ENCODE measurements around the gene FCGBP. TPM values are rescaled to one million over a fixed set of nuclear protein-coding genes. Genes with fewer than 3 reads are reported as not detected.
"Not testable (repeated sequence)": the region's sequence is repeated elsewhere in the genome, so short reads cannot be mapped to it uniquely, and the experiment has no call there.

FCGBP gene
- total RNA-seq, 1 donor from 2014 or later, result 0.53 TPM

DNA sequence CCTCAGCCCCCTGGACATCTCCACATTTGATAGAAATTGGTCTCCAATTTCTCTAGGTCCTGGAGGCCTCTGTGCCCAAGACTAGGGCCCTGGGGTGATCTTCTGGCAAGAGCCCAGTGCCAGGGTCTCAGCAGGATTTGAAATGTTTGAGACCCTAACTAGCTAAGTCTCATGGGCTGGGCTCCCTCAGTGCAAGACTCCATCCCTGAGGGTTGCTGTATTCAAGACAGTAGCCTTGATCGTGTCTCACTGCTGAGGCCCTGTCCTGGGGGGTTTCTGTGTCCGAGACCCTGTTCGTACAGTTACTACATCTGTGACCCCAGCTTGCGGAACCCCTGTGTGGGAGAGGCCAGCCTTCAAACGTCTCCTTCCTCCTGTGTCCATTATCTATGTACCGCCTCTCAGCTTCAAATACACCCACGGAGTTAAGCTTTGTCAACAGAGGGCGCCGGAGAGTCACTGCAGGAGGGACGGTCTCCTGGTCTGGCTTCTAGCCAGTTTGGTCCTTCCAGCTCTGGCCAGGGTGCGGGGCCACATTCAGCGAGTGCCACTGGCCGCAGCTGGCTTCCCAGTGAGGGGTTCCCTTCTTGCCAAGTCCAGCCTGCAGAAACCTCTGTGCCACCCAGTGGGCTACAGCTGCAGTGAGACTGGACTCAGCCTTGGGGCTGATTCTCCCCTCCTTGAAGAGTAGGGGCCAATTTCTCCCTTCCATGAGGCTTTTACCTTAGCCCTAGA lies 36.8 kb downstream of the FCGBP start:
- not testable (repeated sequence) for H3K27me3 ChIP-seq (ENCODE audit: control insufficient read depth, insufficient read depth, low read length); DNase-seq (ENCODE audit: low read depth); FAIRE-seq; H3K36me3 ChIP-seq (ENCODE audit: control insufficient read depth, insufficient read depth, low read length); H3K4me3 ChIP-seq (ENCODE audit: low read depth, low read length)
- TF ChIP-seq, protein P1, sequence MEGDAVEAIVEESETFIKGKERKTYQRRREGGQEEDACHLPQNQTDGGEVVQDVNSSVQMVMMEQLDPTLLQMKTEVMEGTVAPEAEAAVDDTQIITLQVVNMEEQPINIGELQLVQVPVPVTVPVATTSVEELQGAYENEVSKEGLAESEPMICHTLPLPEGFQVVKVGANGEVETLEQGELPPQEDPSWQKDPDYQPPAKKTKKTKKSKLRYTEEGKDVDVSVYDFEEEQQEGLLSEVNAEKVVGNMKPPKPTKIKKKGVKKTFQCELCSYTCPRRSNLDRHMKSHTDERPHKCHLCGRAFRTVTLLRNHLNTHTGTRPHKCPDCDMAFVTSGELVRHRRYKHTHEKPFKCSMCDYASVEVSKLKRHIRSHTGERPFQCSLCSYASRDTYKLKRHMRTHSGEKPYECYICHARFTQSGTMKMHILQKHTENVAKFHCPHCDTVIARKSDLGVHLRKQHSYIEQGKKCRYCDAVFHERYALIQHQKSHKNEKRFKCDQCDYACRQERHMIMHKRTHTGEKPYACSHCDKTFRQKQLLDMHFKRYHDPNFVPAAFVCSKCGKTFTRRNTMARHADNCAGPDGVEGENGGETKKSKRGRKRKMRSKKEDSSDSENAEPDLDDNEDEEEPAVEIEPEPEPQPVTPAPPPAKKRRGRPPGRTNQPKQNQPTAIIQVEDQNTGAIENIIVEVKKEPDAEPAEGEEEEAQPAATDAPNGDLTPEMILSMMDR (IDR thresholded peaks at IDR 0.05; ENCODE audit: insufficient read depth, low read length, severe bottlenecking), result peak; percentile 2

DNA sequence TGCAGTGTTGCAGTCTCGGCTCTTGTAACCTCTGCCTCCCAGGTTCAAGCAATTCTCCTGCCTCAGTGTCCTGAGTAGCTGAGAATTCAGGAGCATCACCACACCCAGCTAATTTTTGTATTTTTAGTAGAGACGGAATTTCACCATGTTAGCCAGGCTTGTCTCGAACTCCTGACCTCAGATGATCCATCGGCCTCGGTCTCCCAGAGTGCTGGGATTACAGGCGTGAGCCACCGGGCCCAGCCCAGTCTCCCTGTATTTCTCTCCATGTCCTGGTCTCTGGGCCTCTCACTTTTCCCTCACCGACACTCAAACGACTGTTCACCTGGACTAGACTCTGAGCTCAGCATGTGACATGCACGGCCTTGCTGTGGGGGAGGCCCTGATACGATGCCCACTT lies 39.3 kb downstream of the FCGBP start:
- H3K36me3 ChIP-seq (ENCODE audit: control insufficient read depth, insufficient read depth, low read length); H3K27me3 ChIP-seq (ENCODE audit: control insufficient read depth, insufficient read depth, low read length); H3K4me3 ChIP-seq (ENCODE audit: low read depth, low read length); FAIRE-seq; DNase-seq (ENCODE audit: low read depth): not testable (repeated sequence)

DNA sequence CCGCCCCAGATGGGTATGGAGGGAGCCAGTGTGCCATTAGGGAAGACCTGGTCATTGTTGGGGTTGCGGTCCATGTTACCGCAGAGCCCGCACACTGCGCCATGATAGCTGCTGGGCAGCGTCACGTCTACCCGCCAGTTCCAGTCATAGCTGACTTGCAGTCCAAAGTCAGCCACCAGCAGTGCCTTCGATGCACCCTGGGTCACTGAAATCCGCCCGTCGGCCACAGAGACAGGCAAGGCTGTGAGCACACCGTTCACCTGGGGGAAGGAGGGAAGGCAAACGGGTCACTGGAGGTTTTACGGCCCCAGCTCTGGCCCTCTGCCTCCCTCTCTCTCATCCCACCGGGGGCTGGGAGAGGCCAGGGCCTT lies 40.2 kb downstream of the FCGBP start:
- not testable (repeated sequence) for FAIRE-seq; H3K36me3 ChIP-seq (ENCODE audit: control insufficient read depth, insufficient read depth, low read length); H3K4me3 ChIP-seq (ENCODE audit: low read depth, low read length); H3K27me3 ChIP-seq (ENCODE audit: control insufficient read depth, insufficient read depth, low read length); DNase-seq (ENCODE audit: low read depth)

DNA sequence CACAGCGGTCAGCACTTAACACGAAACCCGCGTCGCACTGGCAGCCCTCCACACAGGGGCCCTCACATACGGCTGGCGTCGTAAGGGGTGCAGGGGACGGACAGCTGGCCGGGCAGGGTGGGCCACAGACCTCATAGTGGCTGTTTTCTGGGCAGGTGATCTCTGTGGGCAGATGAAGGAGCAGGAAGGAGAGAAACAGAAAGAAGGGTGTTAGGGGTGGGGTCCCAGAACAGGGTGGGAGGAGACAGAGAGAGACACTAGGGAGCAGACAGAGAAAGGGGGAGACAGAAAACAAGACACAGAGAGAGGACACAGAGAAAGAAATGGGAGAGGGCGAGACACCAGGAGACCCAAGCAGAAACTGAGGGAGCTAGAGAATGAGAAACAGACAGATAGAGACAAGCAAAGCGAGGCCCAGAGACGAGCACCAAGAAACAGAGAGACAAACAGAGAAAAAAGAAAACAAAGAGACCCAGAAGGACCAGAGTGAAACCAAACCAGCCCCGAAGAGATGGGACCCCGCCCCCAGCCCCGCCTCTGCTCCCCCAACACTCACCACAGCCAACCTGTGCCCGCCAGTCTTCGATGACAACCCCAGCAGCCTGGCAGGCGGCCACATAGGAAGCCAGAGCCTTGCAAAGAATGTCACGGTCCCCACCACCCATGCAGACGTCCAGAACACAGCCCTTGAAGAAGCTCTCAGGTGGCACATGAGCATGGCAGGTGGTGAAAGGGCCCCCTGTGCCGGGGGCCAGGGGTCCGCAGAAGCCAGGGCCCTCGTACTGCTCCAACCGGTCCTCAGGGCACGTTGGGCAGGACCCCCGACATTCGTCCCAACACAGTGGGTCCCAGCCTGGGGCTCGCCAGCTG lies 40.8 kb downstream of the FCGBP start:
- FAIRE-seq; H3K36me3 ChIP-seq (ENCODE audit: control insufficient read depth, insufficient read depth, low read length); H3K27me3 ChIP-seq (ENCODE audit: control insufficient read depth, insufficient read depth, low read length); DNase-seq (ENCODE audit: low read depth); H3K4me3 ChIP-seq (ENCODE audit: low read depth, low read length): not testable (repeated sequence)

DNA sequence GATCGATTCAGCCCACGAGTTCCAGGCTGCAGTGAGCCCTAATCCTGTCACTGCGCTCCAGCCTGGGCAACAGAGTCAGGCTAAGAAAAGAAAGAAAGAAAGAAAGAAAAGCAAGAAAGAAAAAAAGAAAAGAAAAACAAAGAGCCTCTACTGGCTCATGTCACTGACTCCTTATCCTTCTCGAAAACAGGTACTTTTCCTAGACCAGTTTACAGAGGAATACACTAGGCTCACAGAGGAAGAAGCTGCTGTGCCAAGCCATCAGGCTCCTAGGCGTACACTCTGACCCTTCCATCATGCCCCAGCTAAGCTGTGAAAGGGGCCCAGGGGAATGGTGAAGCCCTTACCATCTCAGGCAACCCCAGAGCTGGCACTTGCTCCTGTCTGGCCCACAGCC lies 41.9 kb downstream of the FCGBP start:
- DNase-seq (ENCODE audit: low read depth); FAIRE-seq; H3K36me3 ChIP-seq (ENCODE audit: control insufficient read depth, insufficient read depth, low read length); H3K4me3 ChIP-seq (ENCODE audit: low read depth, low read length); H3K27me3 ChIP-seq (ENCODE audit: control insufficient read depth, insufficient read depth, low read length): not testable (repeated sequence)

DNA sequence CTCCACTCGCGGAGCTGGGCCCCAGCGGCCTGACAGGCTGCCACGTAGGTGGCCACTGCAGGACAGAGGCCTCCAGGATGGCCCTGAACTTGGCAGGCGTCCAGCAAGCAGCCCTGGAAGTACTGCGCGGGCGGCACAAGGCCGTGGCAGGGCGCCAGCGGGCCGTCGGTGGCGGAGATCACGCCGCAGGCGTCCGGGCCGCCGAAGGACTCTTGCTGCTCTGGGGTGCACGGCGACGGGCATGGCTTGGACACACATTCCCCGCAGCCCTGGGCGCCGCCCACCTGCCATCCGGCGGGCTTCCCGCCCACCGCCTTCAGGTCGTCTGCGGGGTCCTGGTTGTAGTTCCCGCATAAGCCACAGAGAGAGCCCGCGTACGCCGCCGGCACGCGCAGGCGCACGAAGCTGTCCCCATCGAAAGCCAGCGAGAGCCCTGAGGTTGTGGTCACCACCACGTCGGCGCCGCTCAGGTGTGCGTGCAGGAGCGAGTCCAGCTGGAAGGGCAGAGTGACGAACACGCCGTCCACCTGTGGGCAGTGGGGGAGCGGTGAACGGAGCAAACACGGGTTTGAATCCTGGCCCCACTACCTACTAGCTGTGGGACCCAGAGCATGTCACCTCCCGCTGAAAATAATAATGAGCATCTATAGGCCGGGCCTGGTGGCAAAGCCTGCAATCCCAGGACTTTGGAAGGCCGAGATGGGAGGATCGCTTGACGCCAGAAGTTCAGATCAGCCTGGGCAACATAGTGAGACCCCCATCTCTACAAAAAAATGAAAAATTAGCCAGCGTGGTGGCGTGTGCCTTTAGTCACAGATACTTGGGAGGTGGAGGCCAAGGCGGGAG lies 42.6 kb downstream of the FCGBP start:
- not testable (repeated sequence) for H3K4me3 ChIP-seq (ENCODE audit: low read depth, low read length); DNase-seq (ENCODE audit: low read depth); H3K27me3 ChIP-seq (ENCODE audit: control insufficient read depth, insufficient read depth, low read length); FAIRE-seq; H3K36me3 ChIP-seq (ENCODE audit: control insufficient read depth, insufficient read depth, low read length)

DNA sequence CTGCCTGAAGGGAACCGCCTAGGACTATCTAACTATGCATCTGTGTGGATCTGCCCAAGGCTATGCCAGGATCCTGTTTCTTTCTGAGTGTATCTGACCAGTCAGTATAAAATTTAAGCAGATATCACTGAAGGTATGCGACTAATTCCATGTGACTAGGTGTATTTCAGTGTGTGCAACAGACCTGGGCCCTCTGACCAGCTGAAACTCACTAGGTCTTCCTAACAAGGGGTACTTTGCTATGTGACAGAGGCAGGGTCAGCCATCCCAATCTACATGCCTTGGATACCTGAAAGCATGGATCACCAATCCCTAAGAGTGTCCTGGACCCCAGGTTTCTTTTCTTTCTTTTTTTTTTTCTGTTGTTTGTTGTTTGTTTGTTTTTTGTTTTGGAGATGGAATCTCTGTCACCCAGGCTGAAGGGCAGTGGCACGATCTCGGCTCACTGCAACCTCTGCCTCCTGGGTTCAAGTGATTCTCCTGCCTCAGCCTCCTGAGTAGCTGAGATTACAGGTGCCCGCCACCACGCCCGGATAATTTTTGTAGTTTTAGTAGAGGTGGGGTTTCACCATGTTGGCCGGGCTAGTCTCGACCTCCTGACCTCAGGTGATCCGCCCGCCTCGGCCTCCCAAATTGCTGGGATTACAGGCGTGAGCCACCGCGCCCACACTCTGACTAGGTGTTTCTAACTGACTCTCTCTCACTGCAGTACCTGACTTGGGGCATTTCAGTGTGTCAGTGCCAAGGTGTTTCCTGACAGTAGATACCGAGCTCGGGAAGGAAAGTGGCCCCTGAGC lies 43.5 kb downstream of the FCGBP start:
- TF ChIP-seq, protein P1 (IDR thresholded peaks at IDR 0.05; ENCODE audit: insufficient read depth, low read length, severe bottlenecking), result no peak
- no peaks in the 10 kb centered on the region for H3K36me3 ChIP-seq (ENCODE audit: control insufficient read depth, insufficient read depth, low read length)
- FAIRE-seq (no peak), DNase-seq (ENCODE audit: low read depth) (no peak)
- H3K4me3 ChIP-seq (ENCODE audit: low read depth, low read length), result no peak overlapping the region
- no peaks in the 10 kb centered on the region for H3K27me3 ChIP-seq (ENCODE audit: control insufficient read depth, insufficient read depth, low read length)

DNA sequence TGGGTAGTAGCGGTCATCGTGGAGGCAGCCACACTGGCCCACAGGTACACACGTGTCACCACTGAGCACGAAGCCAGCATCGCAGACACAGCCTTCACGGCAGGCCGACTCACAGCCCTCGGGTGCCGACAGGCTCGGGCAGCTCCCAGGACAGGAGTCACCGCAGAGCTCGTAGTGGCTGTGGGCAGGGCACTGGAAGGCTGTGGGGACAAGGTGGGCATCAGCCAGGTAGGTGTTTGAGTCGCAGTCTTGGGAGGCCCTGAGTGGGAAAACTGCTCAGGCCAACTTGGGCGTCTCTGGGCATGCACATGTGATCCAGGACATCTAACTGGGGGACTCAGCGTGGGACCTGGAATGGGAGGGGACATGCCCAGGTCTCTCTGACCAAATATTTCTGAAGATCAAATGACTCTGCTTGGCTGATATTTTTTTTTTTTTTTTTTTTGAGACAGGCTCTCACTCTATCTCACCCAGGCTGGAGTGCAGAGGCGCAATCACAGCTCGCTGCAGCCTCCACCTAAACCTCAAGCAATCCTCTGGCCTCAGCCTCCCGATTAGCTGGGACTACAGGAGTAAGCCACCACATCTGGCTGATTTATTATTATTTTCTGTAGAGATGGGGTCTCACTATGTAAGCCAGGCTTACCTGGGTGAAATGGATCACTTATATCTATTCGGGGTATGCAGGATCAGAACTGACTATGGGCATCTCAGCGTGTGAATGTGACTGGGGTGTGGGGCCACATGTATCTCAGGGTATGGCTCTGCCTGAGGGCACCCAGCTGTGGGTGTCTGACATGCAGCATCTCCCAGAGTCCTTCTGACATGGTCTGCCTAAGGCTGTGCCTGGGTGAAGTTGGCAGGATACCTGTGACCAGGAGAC lies 44.3 kb downstream of the FCGBP start:
- not testable (repeated sequence) for H3K27me3 ChIP-seq (ENCODE audit: control insufficient read depth, insufficient read depth, low read length); H3K36me3 ChIP-seq (ENCODE audit: control insufficient read depth, insufficient read depth, low read length); FAIRE-seq; DNase-seq (ENCODE audit: low read depth); H3K4me3 ChIP-seq (ENCODE audit: low read depth, low read length)

DNA sequence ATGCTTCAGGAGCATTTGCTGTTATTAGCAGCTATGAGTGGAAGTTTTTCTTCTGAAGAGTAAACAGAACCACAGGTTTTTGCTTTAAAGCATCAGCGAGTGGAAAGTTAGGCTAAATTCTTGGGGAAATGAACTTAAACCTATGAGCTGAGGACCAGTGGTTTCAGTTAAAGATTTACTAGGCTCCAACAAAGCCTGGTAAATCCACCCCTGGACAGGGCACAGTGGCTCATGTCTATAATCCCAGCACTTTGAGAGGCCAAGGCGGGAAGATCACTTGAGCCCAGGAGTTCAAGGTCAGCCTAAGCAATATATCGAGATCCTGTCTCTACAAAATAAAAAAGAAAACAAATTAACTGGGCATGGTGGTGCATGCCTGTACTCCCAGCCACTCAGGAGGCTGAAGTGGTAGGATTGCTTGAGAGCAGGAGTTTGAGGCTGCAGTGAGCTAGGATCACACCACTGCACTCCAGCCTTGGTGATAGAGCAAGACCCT lies 46.9 kb downstream of the FCGBP start:
- not testable (repeated sequence) for DNase-seq (ENCODE audit: low read depth); FAIRE-seq; H3K36me3 ChIP-seq (ENCODE audit: control insufficient read depth, insufficient read depth, low read length); H3K27me3 ChIP-seq (ENCODE audit: control insufficient read depth, insufficient read depth, low read length); H3K4me3 ChIP-seq (ENCODE audit: low read depth, low read length)

DNA sequence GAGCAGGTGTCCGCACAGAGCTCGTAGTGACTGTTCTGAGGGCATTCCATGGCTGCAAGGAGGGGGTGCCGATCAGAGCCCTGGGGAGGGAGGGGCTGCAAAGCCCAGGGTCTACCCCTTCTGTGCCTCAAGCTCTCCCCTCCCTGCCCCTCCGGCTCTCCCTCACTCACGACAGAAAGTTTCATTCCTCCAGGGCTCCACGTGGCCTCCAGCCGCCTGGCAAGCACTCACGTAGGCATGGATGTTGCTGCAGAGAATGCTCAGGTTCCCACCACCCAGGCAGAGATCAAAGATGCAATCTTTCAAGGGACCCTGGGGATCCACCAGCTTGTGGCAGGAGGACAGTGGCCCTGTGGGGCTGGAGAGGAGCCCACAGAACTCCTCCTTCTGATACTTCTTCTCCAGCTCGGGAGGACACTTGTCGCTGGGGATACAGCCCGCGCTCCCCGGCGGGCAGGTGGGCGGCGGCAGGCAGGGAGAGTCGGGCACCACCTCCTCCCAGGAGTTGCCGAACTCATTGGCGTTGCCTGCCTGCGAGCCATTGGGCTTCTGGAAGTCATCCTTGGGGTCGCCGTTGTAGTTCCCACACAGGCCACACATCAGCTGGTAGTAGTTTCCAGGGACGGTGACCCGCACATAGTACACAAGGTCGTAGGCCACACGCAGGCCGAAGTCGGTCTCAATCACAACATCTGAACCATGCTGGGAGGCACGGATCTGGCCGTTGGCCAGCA lies 48.4 kb downstream of the FCGBP start:
- FAIRE-seq; H3K36me3 ChIP-seq (ENCODE audit: control insufficient read depth, insufficient read depth, low read length); DNase-seq (ENCODE audit: low read depth): not testable (repeated sequence)

More for the DNA sequence above, 48.4 kb downstream of the FCGBP start:
- not testable (repeated sequence) for H3K27me3 ChIP-seq (ENCODE audit: control insufficient read depth, insufficient read depth, low read length); H3K4me3 ChIP-seq (ENCODE audit: low read depth, low read length)

Data from bronchial epithelial cell (primary cell).